Activated naive CD4-positive, alpha-beta T cell treated with anti-CD3 and anti-CD28 coated beads, Interleukin-2, amount 50 U/mL, for 16 hours (primary cell): ENCODE measurements around the gene EPX.
"Not testable (repeated sequence)": the region's sequence is repeated elsewhere in the genome, so short reads cannot be mapped to it uniquely, and the experiment has no call there.

ENCODE experiments used
- DNase-seq: peaks from one replicate; pipeline ENCODE4 v3.0.0-alpha.2; 2020

EPX gene, protein sequence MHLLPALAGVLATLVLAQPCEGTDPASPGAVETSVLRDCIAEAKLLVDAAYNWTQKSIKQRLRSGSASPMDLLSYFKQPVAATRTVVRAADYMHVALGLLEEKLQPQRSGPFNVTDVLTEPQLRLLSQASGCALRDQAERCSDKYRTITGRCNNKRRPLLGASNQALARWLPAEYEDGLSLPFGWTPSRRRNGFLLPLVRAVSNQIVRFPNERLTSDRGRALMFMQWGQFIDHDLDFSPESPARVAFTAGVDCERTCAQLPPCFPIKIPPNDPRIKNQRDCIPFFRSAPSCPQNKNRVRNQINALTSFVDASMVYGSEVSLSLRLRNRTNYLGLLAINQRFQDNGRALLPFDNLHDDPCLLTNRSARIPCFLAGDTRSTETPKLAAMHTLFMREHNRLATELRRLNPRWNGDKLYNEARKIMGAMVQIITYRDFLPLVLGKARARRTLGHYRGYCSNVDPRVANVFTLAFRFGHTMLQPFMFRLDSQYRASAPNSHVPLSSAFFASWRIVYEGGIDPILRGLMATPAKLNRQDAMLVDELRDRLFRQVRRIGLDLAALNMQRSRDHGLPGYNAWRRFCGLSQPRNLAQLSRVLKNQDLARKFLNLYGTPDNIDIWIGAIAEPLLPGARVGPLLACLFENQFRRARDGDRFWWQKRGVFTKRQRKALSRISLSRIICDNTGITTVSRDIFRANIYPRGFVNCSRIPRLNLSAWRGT

GRCh38 chr17:58192612-58193011 is at the start of gene EPX:
EPX (plus strand) TSS chr17:58192726; CDS start chr17:58192847, 121 bp downstream.
- DNase-seq = no peak

DNA sequence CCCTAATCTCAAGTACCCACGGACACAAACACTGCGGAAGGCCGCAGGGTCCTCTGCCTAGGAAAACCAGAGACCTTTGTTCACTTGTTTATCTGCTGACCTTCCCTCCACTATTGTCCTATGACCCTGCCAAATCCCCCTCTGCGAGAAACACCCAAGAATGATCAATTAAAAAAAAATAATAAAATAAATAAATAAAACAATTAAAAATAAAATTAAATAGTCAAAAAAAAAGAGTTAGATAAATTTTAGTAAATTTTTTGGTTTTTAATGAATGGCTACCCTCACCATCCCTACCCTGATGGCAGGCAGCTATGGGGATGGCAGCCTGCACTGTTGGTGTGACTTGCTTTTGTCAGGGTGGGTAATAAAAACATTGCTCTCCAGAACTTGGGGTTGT is 49.2 kb upstream of the EPX start:
- not testable (repeated sequence) for DNase-seq

- DNase-seq = no peak
Observed at GRCh38 chr17:58144801-58145200, 47.7 kb upstream of the EPX start.

DNA sequence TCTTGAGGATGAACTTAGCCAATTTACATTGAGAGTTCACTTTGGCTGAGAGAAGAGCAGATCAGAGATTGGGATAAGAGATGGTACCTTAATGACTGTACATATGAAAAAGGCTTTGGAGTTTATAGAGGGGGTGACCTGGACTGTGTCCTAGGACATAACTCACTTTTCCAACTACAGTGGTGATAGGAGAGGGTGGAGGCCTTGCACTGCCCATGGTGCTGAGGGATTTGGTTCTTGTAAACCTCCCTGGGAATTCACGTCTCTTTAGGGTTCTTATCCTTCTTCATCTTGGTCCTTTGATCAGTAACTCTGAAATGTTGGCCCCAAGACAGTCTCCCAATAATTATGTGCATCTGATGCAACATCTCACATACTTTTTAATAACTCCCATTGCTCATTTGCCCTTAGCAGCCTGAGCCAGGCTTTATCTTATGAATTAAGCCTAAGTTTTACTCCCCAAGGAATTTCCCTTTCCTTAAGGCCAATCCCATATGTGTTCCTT is 44.5 kb upstream of the EPX start, which contains the start of gene OR4D1:
TSS of gene OR4D1 (plus strand) at position 455 of the 505 bp plus-strand sequence. CDS start 6,770 bp downstream, outside the sequence.
- no peak for DNase-seq

DNA sequence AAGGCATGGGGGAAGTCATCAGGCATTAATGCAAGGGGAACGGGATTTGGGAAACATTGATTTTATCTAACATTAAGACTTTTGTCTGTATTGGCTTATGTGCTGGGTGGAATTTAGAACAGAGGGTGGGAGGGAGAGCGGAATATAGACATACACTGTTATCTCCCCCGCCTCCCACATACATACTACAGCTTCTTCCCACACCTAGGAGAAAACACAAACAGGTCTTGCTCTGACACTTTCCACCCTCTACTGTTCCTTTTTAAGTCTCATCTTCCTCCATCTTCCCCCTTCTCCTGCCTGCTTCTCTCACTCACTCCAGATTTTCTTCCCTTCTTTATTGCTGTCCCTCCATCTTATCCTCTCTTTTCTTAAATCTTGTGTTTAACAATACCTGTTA is 43.9 kb upstream of the EPX start:
- DNase-seq = no peak

DNA sequence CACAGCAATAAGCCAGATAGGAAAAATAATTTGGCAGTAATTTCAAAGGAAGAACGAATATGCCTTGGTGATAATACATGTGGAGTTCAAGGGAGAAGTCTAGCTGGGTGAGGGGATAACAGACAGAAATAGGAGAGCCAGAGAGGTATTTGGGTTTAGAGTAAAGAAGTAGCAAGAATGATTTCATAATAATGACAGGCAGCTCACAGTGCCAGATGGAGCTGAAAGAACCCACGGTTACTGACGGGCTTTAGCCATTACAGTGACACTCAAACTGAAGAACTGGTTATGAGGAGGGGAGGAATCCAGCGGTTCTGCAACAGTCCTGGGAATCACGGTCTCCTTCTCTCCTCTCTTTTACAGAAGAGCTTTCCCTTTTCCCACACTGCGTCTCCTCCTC is 42.1 kb upstream of the EPX start:
- DNase-seq = no peak

DNA sequence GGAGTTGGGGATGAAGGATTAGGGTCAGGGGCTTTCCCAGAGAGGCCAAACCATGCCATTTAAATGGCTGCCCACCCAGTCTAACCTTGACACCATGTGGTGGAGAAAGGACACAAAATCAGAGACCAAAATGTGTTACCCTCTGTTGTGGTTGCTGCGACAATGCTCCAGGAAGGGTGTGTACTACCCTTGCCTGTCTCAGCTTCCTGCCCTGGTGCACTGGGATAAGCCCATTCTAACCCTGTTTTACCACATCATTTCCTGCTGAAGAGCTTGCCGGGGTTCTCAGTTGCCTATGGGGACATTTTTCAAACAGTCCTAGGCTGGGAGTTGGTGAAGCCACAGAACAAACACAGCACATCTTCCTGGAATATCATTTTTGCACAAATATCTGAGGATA is 39.5 kb upstream of the EPX start:
- no peak for DNase-seq

DNA sequence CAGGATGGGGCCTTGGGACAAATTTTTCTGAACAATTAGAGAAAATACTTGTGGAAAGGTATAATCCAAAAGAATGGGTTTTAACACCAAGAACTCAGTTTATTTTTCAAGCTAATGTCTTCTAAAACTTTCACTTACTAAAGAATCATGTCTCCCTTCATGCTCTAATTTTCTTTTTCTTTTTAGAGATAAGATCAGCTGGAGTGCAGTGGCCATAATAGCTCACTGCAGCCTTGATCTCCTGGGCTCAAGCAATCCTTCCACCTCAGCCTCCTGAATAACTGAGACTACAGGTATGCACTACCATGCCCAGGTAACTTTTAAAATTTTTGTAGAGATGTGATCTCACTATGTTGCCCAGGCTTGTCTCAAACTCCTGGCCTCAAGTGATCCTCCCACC is 38.9 kb upstream of the EPX start:
- DNase-seq = no peak

DNA sequence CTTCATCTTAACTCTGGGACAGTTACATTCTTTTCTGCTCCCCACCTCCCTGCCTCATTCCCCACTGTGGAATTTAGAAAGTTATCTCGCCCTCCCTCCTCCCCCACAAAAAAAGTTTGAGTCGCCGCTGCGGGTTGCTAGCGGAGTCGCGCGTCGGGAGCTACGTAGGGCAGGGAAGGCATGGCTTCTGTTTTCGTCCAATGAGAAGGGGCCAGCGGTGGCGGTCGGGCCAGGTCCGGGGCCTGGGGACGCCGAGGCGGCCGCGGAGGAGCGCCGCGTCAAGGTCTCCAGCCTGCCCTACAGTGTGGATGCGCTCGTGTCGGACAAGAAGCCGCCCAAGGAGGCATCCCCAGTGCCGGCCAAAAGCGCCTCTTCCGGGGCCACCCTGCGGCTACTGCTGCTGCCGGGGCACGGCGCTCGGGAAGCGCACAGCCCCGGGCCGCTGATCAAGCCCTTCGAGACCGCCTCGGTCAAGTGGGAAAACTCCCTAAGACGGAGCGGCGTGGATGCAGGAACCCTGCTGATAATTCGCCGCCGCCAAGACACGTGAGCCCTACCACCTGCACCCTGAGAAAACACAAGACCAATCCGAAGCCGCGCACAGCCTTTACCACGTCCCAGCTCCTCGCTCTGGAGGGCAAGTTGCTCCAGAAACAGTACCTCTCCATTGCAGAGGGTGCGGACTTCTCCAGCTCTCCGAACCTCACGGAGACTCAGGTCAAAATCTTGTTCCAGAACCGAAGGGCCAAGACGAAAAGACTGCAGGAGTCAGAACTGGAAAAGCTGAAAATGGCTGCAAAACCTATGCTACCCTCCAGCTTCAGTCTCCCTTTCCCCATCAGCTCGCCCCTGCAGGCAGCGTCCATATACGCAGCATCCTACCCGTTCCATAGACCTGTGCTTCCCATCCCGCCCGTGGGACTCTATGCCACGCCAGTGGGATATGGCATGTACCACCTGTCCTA is 35.4 kb upstream of the EPX start:
- peak; percentile 64 for DNase-seq

DNA sequence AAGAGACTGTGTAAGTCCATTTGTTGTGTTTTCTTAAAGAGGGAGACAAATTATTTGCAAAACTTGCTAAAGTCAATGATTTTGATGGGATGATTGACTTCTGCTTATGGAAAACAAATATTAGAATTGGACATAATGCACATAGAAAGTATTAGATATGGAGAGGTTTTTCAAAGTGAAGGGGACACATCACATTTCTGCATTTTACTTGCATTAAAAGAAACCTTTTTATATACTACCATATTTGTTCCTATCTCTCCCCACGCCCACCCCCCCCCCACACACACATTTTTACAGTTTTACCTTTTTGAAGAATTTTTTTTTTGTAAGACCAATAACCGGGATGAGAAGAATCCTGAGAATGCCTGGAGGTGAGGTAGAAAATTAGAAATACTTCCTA is 34.3 kb upstream of the EPX start:
- DNase-seq = no peak

GRCh38 chr17:58161566-58161965 is 31.0 kb upstream of the EPX start:
- DNase-seq = no peak

DNA sequence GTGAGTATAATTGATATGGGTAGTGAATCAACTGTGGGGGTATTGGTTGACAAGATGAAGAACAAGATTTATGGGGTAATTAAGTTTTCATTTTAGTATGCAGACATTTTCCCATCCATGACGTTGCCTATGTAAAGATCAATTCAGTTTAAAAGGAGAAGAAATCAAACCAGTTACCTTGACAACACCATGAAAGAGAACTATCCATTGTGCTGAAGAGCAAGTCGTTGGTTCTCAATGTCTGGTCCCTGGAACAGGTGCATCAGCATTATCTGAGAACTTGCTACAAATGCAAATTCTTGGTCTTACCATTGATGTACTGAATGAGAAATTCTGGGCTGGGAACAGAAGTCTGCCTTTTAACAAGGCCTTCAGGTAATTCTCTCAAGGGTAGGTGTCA is 26.5 kb upstream of the EPX start:
- DNase-seq = no peak

DNA sequence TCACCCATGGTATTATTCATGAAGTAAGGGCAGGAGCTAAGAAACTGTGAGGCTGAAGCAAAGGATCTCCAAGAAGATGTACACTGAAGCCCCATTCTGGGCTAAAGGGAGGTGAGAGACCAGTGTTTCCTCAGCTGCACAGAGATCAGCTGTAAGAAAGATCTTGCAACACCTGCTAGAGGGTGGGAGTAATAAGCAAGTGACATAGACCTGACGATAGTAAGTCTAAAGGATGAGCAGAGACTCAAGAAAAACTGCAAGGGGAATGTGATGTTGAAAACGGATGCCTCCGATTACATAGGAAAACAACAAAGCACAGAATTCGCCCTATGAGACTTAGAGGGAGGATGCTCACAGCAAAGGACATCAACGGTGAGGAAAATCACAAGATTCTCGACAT is 25.8 kb upstream of the EPX start, which contains the start of gene OR4D2:
TSS of gene OR4D2 (plus strand) at position 301 of the 400 bp plus-strand sequence. CDS start 2,674 bp downstream, outside the sequence.
- no peak for DNase-seq

GRCh38 chr17:58170622-58171021 is 21.9 kb upstream of the EPX start:
- DNase-seq = no peak

GRCh38 chr17:58172369-58173071 is 20.0 kb upstream of the EPX start:
- peak; percentile 38 for DNase-seq

GRCh38 chr17:58174871-58175270 is 17.7 kb upstream of the EPX start:
- DNase-seq = no peak

DNA sequence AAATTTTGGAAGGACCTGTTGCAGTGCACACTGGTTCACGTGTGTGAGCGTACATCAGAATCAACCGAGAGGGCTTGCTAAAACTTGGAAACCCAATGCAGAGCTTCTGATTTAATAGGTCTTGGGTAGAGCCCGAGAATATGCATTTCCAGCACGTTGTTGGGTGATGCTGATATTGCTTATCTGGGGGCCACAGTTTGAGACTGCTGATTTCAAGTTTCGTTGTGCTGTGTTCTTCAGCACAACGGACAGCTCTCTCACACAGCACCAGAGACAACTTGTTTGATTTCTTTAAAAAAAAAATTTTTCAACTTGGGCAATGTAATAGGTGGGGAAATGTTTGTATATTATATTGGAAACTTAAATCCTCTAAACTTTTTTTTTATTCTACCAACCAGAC is 16.3 kb upstream of the EPX start:
- no peak for DNase-seq

DNA sequence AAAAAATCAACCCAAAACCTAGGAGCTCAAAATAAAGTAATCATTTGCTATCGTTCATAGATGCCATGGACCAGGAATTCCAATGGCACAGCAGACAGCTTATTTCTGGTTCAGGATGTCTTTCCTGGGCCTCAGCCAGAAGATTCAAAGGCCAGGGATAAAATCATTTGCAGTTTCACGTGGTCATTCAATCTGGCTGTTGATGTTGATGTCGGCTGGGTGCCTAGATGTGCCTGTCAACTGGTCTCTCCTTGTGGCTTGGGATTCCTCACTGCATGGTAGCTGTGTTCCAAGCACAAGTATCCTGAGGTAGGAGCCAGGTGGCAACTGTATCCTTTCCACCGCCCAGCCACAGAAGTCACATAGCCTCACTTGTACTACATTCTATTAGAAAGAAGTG is 10.7 kb upstream of the EPX start:
- no peak for DNase-seq

DNA sequence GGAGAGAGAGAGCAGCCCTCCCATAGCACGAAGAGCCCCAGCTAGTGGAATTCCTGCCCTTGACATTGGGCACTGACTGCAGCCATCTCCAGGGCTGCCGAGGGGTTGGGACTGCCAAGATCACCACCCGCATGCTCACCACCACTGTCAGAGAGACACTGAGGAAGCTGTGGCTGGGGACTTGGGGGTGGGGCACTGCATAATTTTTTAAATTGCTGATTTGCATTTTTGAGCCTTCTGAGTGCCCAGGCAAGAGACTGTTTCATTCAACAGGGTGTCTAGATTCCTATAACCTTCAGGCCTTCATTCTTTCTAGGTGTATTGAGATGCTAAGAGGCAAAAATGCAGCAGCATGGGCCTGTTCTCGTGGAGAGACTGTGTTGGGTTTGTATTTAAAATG is 9.0 kb upstream of the EPX start:
- no peak for DNase-seq

DNA sequence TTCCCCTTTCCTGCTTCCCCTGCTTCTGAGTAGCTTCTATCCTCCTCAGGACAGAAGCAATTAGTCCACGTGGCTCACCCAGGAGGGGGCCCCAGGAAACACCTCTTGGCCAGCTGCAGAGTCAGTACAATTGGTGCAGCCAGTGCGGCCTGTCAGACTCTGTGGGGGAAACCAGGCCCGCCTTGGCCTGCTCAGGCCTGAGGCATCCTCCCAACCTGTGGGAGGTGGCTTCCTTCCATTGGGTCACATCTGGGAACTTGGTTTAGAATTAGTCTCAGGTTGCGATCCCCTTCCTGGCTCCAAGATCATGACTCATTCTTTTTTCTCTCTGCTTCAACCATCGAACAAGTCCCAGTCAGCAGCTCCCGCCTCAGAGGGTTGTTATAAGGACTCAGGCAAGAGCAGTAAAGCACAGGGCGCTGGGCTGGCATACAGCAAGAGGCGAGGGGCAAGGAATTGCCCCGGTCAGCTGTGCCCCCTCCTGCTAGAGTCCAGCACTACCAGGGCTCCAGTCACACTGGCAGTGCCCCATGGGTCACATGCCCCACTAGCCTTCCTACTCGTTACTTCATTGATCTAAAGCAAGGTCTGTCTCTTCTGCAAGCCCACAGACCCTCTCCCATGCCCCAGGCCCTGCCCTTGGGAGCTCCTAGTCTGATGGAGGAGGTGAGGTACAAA is 8.1 kb upstream of the EPX start:
- DNase-seq = no peak

- no peak for DNase-seq
Observed at GRCh38 chr17:58184986-58185761, 7.4 kb upstream of the EPX start.
